Pancreas (tissue), 10 donors: ENCODE data around the gene AMOTL2. TPM values are rescaled to one million over a fixed set of nuclear protein-coding genes. Genes with fewer than 3 reads are reported as not detected.

Experiments used
- ATAC-seq, 4 donors: fragments of 200-7000 bp; cut with Tn5 transposase; one replicate each; pipeline versions ENCODE4 v1.8.0 to v1.9.1; 2020; ENCODE audit warnings: mild to moderate bottlenecking in 4 of 4, moderate library complexity in 4 of 4
- DNase-seq, 6 donors: peaks; one replicate each; pipeline ENCODE4 v3.0.0-alpha.2; 2020
- FAIRE-seq: peaks from 2 replicates; lab custom pipeline; 2012; peaks lifted over from hg19 to GRCh38; lab: Jason Lieb, UNC
- H3K27ac ChIP-seq, 4 donors: fragments of 200-600 bp; sonication (generic); 1 replicate in 3 of 4; 2 replicates in 1 of 4; pipeline versions ENCODE4 v1.5.0 to v1.8.0; 2020
- H3K27me3 ChIP-seq, 4 donors: fragments of 200-600 bp; one replicate each; pipeline ENCODE4 v1.8.0; 2021
- H3K36me3 ChIP-seq, 3 donors: fragments of 200-600 bp; sonication (generic) in 1 of 3; one replicate each; pipeline versions ENCODE4 v1.5.0 to v1.8.0; 2020 to 2021
- H3K4me1 ChIP-seq, 3 donors: fragments of 200-600 bp; one replicate each; pipeline ENCODE4 v1.8.0; 2021
- H3K4me3 ChIP-seq, 4 donors: fragments of 200-600 bp; sonication (generic) in 2 of 4; one replicate each; pipeline versions ENCODE4 v1.5.0 to v1.8.0; 2020 to 2021
- H3K9me3 ChIP-seq, 4 donors: fragments of 200-600 bp; one replicate each; pipeline ENCODE4 v1.8.0; 2021
- WGBS, 2 donors: extraction: QIAGEN DNeasy Blood & Tissue Kit; methylation state at CpG; one replicate each; pipeline ENCODE4 v1.1.7; 2013; 5-methylcytosine and 5-hydroxymethylcytosine counted together
- intact Hi-C, 3 donors: fragments of 100-400 bp; cut with DNase I; formaldehyde crosslinking; loops; one replicate each; pipeline versions ENCODE4 v1.11.1 to v1.14.2; 2022
- polyA plus RNA-seq, 2 donors: library from polyadenylated mRNA; stranded (reverse); fragments of 200-250 nt; gene quantifications; one replicate each; pipeline ENCODE4 v1.2.3, GENCODE V29; 2013
- total RNA-seq, 6 donors: library from RNA; stranded (reverse); fragmentation: NEBNext Ultra II Directional in 4 of 6; extraction: Animal tissue kit (Norgen Biotek cat#: 25700) in 4 of 6; gene quantifications; one replicate each; pipeline versions ENCODE4 v1.2.1 to v1.2.4, GENCODE V29; 2021 to 2023
- TF ChIP-seq, protein P1 (sequence below), 4 donors: fragments of 200-600 bp; sonication (generic) in 3 of 4; IDR thresholded peaks; one replicate each; pipeline versions ENCODE4 v1.5.0 to v1.8.0; 2021; ENCODE audit warnings: antibody characterized with exemption in 4 of 4
- donor health status: healthy with polysubstance abuse.
- donor health status: DM: no; HTN: no; CAD: no; lungs with moderate emphysema.
- donor health status: DM: no; HTN: no; CAD: no.
- donor health status: control.
- donor health status: control.
- donor health status: Bipolar disorder and iron deficiency.
- donor health status: DM: yes; HTN: yes; CAD: no.
- donor health status: DM: no; HTN: no; CAD: no.
- donor health status: DM: no; HTN: no; CAD: no.
- donor health status: DM: yes; HTN: yes; CAD: no.

AMOTL2 gene
- total and polyA plus RNA-seq, 8 donors, result 11.9 to 35.7 (median 28.9) TPM

DNA sequence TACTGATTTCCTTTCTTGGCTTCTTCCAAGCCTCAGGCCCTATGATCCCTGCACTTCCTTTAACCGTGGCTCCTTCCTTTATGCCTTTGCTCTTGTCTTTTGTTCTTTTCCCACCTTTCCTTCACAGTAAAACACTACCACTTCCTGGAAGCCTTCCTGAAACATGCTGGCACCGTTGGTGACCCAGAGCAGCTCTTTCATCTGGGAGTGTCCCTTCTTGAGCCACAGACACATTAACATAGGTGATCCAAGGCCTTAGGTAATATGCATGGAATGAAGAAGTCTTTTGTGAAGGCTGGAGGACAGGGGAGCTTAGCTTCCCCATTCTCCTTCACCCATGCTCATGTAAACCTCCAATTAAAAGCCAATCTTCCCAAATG lies 39.4 kb downstream of the AMOTL2 start:
- FAIRE-seq, result no peak
- intact Hi-C loops, result no loop called here
- Histone ChIP-seq H3K4me1 (no peaks in the 10 kb centered on the region), H3K36me3 (no peaks in the 10 kb centered on the region), H3K4me3 (no peak overlapping the region), H3K27me3 (no peaks in the 10 kb centered on the region), H3K9me3 (no peaks in the 10 kb centered on the region), H3K27ac (peak overlapping the region in 3 of 4 donors; percentile 28 to 57 (median 31))
- peak in 3 of 4 donors; percentile 17 to 57 (median 25) for ATAC-seq
- TF ChIP-seq, protein P1, sequence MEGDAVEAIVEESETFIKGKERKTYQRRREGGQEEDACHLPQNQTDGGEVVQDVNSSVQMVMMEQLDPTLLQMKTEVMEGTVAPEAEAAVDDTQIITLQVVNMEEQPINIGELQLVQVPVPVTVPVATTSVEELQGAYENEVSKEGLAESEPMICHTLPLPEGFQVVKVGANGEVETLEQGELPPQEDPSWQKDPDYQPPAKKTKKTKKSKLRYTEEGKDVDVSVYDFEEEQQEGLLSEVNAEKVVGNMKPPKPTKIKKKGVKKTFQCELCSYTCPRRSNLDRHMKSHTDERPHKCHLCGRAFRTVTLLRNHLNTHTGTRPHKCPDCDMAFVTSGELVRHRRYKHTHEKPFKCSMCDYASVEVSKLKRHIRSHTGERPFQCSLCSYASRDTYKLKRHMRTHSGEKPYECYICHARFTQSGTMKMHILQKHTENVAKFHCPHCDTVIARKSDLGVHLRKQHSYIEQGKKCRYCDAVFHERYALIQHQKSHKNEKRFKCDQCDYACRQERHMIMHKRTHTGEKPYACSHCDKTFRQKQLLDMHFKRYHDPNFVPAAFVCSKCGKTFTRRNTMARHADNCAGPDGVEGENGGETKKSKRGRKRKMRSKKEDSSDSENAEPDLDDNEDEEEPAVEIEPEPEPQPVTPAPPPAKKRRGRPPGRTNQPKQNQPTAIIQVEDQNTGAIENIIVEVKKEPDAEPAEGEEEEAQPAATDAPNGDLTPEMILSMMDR (IDR thresholded peaks at IDR 0.05), result no peak
- DNase-seq, result no peak
- WGBS, 2 donors, result 55 to 60% methylated on average over 2 of the region's 2 CpGs

GRCh38 chr3:134334231-134334900 lies 39.9 kb downstream of the AMOTL2 start:
- no peak overlapping the region for H3K4me3 ChIP-seq
- ATAC-seq (peak in 3 of 4 donors; percentile 6 to 36 (median 16)), DNase-seq (no peak), FAIRE-seq (no peak)
- no peaks in the 10 kb centered on the region for H3K9me3 ChIP-seq
- TF ChIP-seq, protein P1 (IDR thresholded peaks at IDR 0.05), result no peak
- intact Hi-C loops, result no loop called here
- peak overlapping the region in 3 of 4 donors; percentile 28 to 57 (median 31) for H3K27ac ChIP-seq
- WGBS, 2 donors, result 80 to 82% methylated on average over 3 of the region's 3 CpGs
- no peaks in the 10 kb centered on the region for H3K36me3 ChIP-seq
- H3K4me1 ChIP-seq, result no peaks in the 10 kb centered on the region
- H3K27me3 ChIP-seq, result no peaks in the 10 kb centered on the region

GRCh38 chr3:134333522-134334181 lies 40.6 kb downstream of the AMOTL2 start:
- FAIRE-seq (no peak), DNase-seq (no peak), ATAC-seq (no peak)
- 82% methylated on average over 10 of the region's 10 CpGs for WGBS, 2 donors
- Histone ChIP-seq H3K9me3 (no peaks in the 10 kb centered on the region), H3K4me3 (no peak overlapping the region), H3K27me3 (no peaks in the 10 kb centered on the region), H3K36me3 (no peaks in the 10 kb centered on the region), H3K4me1 (no peaks in the 10 kb centered on the region), H3K27ac (peak overlapping the region in 3 of 4 donors; percentile 28 to 57 (median 31))
- TF ChIP-seq, protein P1 (IDR thresholded peaks at IDR 0.05), result no peak
- intact Hi-C loops, result no loop called here

- TF ChIP-seq, protein P1 (IDR thresholded peaks at IDR 0.05), result no peak
- FAIRE-seq (no peak), DNase-seq (no peak)
Measured at GRCh38 chr3:134332344-134332743, 41.9 kb downstream of the AMOTL2 start.

DNA sequence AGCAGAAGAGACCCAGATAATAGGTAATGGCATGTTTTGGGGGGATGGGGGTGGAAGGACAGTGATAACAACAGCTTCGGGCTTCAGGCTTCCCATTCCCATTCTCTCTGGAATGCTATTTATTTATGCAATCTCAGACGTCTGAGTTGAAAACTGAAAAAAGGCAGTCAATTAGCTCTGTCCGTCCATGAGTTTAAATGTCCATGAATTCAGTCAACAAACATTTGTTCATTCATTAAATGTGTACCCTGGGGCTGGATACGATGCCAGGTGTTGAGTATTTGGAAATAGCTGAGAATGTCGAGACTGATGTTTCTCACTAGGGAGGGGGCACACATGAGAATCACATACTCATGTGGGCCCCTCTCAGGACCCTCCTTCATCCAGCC lies 42.4 kb downstream of the AMOTL2 start:
- 59 to 60% methylated on average over 5 of the region's 5 CpGs for WGBS, 2 donors
- Histone ChIP-seq H3K27ac (no peak overlapping the region), H3K36me3 (no peaks in the 10 kb centered on the region), H3K9me3 (no peaks in the 10 kb centered on the region), H3K27me3 (no peaks in the 10 kb centered on the region), H3K4me1 (no peaks in the 10 kb centered on the region), H3K4me3 (no peak overlapping the region)
- intact Hi-C loops, result no loop called here
- DNase-seq, result no peak
- no peak for FAIRE-seq
- ATAC-seq, result no peak
- TF ChIP-seq, protein P1 (IDR thresholded peaks at IDR 0.05), result no peak

More at GRCh38 chr3:134332344-134332743, 41.9 kb downstream of the AMOTL2 start:
- ATAC-seq, result no peak
- 80 to 82% methylated on average over 4 to 6 of the region's 6 CpGs for WGBS, 2 donors
- H3K4me1 ChIP-seq, result no peaks in the 10 kb centered on the region
- no peaks in the 10 kb centered on the region for H3K36me3 ChIP-seq
- H3K27ac ChIP-seq, result no peak overlapping the region
- intact Hi-C loops, result no loop called here
- H3K4me3 ChIP-seq, result no peak overlapping the region
- no peaks in the 10 kb centered on the region for H3K9me3 ChIP-seq
- H3K27me3 ChIP-seq, result no peaks in the 10 kb centered on the region
